ENCODE results near the gene MARK3.
"Not testable (repeated sequence)": the region's sequence is repeated elsewhere in the genome, so short reads cannot be mapped to it uniquely, and the experiment has no call there.

DNA sequence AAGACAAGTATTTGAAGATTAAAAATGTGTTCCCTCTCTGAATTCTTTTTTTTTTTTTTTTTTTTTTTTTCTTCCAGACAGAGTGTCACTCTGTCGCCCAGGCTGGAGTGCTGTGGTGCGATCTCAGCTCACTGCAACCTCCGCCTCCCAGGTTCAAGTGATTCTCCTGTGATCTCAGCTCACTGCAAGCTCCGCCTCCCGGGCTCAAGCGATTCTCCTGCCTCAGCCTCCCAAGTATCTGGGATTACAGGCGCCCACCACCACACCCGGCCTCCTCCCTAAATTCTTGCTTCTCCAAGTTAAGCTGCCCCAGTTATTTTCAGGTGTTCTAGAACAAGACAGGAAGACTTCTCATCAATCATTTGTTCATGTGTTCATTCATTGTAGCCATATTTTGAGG, 127.0 kb downstream of the MARK3 start:
- not testable (repeated sequence) for TF ChIP-seq POLR2A (IDR thresholded peaks at IDR 0.05; ENCODE audit: borderline replicate concordance, extremely low read depth, insufficient read depth, insufficient read length); RAD21 (IDR thresholded peaks at IDR 0.05; ENCODE audit: low read depth); ZNF274 (IDR thresholded peaks at IDR 0.05; ENCODE audit: low read depth, low read length); MAX (IDR thresholded peaks at IDR 0.05); SRF (IDR thresholded peaks at IDR 0.05; ENCODE audit: low read depth); YY1 (IDR thresholded peaks at IDR 0.05; ENCODE audit: extremely low read depth, insufficient replicate concordance, low read depth, low read length); ZBTB33 (IDR thresholded peaks at IDR 0.05; ENCODE audit: extremely low read depth, insufficient replicate concordance, low read length); EZH2 (IDR thresholded peaks at IDR 0.05); ZFX (IDR thresholded peaks at IDR 0.05)
- TF ChIP-seq, protein P1, sequence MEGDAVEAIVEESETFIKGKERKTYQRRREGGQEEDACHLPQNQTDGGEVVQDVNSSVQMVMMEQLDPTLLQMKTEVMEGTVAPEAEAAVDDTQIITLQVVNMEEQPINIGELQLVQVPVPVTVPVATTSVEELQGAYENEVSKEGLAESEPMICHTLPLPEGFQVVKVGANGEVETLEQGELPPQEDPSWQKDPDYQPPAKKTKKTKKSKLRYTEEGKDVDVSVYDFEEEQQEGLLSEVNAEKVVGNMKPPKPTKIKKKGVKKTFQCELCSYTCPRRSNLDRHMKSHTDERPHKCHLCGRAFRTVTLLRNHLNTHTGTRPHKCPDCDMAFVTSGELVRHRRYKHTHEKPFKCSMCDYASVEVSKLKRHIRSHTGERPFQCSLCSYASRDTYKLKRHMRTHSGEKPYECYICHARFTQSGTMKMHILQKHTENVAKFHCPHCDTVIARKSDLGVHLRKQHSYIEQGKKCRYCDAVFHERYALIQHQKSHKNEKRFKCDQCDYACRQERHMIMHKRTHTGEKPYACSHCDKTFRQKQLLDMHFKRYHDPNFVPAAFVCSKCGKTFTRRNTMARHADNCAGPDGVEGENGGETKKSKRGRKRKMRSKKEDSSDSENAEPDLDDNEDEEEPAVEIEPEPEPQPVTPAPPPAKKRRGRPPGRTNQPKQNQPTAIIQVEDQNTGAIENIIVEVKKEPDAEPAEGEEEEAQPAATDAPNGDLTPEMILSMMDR (IDR thresholded peaks at IDR 0.05 in 2 of 3, conservative IDR thresholded peaks at IDR 0.05 in 1 of 3; ENCODE audit: borderline replicate concordance in 1 of 3, insufficient read depth in 1 of 3, low read depth in 2 of 3, low read length in 2 of 3): not testable (repeated sequence)
